Mesodermal cell (in vitro differentiated cells): ENCODE data around the gene EEA1.
"Not testable (repeated sequence)": the region's sequence is repeated elsewhere in the genome, so short reads cannot be mapped to it uniquely, and the experiment has no call there.

ENCODE experiments used
- H3K27ac ChIP-seq: 2 replicates; pipeline ENCODE4 v1.7.0; 2013; ENCODE audit warnings: mild to moderate bottlenecking, low read depth, low read length, moderate library complexity; ENCODE audit not compliant: severe bottlenecking
- H3K36me3 ChIP-seq: 2 replicates; pipeline ENCODE4 v1.7.1; 2013; ENCODE audit warnings: mild to moderate bottlenecking, low read length, moderate library complexity; ENCODE audit not compliant: control insufficient read depth, insufficient read depth
- H3K4me1 ChIP-seq: one replicate; pipeline ENCODE4 v1.7.1; 2013; ENCODE audit warnings: mild to moderate bottlenecking, low read length; ENCODE audit not compliant: insufficient read depth, control insufficient read depth, poor library complexity, severe bottlenecking
- H3K4me3 ChIP-seq: 2 replicates; pipeline ENCODE4 v1.7.0; 2013; ENCODE audit warnings: low read length, control low read depth, mild to moderate bottlenecking; ENCODE audit not compliant: insufficient read depth, poor library complexity, severe bottlenecking; ENCODE audit errors: extremely low read depth
- H3K9me3 ChIP-seq: 2 replicates; pipeline ENCODE4 v1.7.1; 2013; ENCODE audit warnings: mild to moderate bottlenecking, low read length, moderate library complexity; ENCODE audit not compliant: control insufficient read depth
- WGBS, 2 experiments: methylation state at CpG; one replicate each; pipeline ENCODE4 v1.1.5; 2013; ENCODE audit warnings: missing lambda C conversion rate in 2 of 2; ENCODE audit not compliant: insufficient coverage in 2 of 2; 5-methylcytosine and 5-hydroxymethylcytosine counted together

Gene EEA1

GRCh38 chr12:92749691-92750090 is 179.4 kb downstream of the EEA1 start:
- H3K36me3 ChIP-seq, H3K4me3 ChIP-seq, H3K27ac ChIP-seq, H3K9me3 ChIP-seq: not testable (repeated sequence)
- H3K4me1 ChIP-seq = peaks cover 21% of the 10 kb centered on the region

GRCh38 chr12:92747151-92747550 is 181.9 kb downstream of the EEA1 start:
- Histone ChIP-seq H3K4me3 (no peak overlapping the region), H3K36me3 (no peaks in the 10 kb centered on the region), H3K4me1 (peaks cover 16% of the 10 kb centered on the region), H3K9me3 (no peaks in the 10 kb centered on the region), H3K27ac (no peak overlapping the region)
- no CpG with 5 or more reads among the region's 1 CpG for WGBS, 2 experiments

DNA sequence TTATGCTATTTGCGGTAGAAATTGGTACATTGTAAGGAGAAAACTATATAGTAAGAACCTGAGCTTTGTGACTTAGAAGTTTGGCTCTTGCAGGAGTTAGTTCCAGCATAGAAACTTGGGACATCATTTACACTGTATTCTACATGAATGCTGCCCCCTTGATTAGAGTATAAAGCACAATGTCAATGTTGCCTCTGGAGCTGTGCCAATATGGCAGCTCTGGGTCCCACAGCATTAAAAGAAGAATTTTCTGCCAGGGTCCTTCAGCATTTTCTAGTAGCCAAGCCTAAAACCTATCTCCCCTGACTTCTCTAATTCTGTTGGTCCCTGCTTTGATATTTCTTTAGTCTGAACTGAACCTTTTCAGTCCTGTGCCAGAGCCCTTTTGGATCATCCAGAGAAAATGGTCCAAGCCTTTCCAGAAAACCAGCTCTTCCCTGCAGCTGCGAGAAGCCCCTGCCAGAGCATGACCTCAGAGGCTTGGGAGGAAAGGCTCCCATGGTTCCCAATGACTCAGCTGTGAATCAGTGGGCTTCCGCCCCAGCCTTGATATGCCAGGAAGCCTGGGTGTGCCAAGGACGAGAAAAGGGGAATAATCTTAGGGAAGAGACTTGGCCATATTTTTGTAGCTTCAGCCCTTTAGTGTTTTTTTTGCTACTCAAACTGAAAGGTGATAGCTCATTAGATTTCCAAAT is 183.1 kb downstream of the EEA1 start:
- Histone ChIP-seq H3K27ac (peak overlapping the region; percentile 24), H3K4me1 (peaks cover 16% of the 10 kb centered on the region), H3K9me3 (no peaks in the 10 kb centered on the region), H3K36me3 (no peaks in the 10 kb centered on the region), H3K4me3 (no peak overlapping the region)
- 63 to 87% methylated on average over 2 to 3 of the region's 4 CpGs for WGBS, 2 experiments

GRCh38 chr12:92743026-92743425 is 186.1 kb downstream of the EEA1 start:
- Histone ChIP-seq H3K36me3 (no peaks in the 10 kb centered on the region), H3K4me1 (peaks cover 16% of the 10 kb centered on the region), H3K9me3 (no peaks in the 10 kb centered on the region), H3K4me3 (no peak overlapping the region), H3K27ac (no peak overlapping the region)
- WGBS, 2 experiments = 97 to 100% methylated on average over 2 to 3 of the region's 3 CpGs

- H3K4me1 ChIP-seq = peaks cover 6% of the 10 kb centered on the region
- H3K27ac ChIP-seq = no peak overlapping the region
- H3K9me3 ChIP-seq = no peaks in the 10 kb centered on the region
- H3K36me3 ChIP-seq = no peaks in the 10 kb centered on the region
- H3K4me3 ChIP-seq = no peak overlapping the region
Measured at GRCh38 chr12:92740411-92740810, 188.7 kb downstream of the EEA1 start.

DNA sequence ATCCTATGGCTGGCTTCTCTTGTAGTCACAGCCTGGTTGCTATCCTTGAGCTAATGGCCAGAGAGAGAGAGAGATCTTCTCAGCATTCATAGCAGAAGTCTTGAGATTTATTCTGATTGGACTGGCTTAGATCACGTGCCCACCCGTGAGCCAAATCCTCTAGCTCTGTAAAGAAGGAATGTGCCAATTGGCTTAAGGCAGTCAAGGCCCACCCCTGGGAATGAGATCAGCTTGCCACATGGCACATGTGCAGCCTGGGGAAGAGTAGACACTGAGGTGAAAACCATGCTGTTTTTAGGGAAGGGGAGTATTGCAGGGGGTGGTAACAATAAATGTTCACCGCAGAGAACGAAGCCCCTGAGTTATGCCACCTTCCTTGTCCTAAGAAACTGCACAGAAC is 190.0 kb downstream of the EEA1 start:
- no peak overlapping the region for H3K27ac ChIP-seq
- H3K36me3 ChIP-seq = no peaks in the 10 kb centered on the region
- no peaks in the 10 kb centered on the region for H3K4me1 ChIP-seq
- 90 to 100% methylated on average over 1 to 2 of the region's 4 CpGs for WGBS, 2 experiments
- no peaks in the 10 kb centered on the region for H3K9me3 ChIP-seq
- H3K4me3 ChIP-seq = no peak overlapping the region

- no peak overlapping the region for H3K4me3 ChIP-seq
- 95 to 98% methylated on average over 3 to 4 of the region's 7 CpGs for whole genome bisulfite sequencing, 2 experiments
- no peak overlapping the region for H3K27ac ChIP-seq
- no peaks in the 10 kb centered on the region for H3K36me3 ChIP-seq
- no peaks in the 10 kb centered on the region for H3K4me1 ChIP-seq
- H3K9me3 ChIP-seq = no peaks in the 10 kb centered on the region
Measured at GRCh38 chr12:92737855-92738850, 190.9 kb downstream of the EEA1 start.

DNA sequence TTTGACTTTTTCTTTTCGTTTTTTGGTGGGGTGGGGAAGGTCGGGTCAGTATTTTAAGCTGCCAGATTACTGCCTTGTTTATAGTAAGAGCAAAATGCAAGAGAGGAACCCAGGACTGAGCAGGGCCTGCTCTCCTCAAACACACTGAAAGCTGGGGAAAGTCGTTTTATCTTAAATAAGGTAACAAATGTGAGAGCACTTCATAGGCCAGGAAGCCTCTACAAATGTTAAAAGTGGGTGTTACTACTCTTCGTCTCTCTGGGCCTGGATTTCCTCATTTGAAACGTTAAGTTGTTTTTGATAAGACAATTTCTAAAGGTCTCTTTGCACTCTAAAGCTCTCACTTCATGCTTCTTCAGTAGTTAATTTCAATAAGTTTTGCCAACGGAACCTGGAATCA is 192.5 kb downstream of the EEA1 start:
- Histone ChIP-seq H3K36me3 (no peaks in the 10 kb centered on the region), H3K4me1 (no peaks in the 10 kb centered on the region), H3K27ac (no peak overlapping the region), H3K4me3 (no peak overlapping the region), H3K9me3 (no peaks in the 10 kb centered on the region)
- 81 to 86% methylated on average over 1 to 4 of the region's 6 CpGs for WGBS, 2 experiments

DNA sequence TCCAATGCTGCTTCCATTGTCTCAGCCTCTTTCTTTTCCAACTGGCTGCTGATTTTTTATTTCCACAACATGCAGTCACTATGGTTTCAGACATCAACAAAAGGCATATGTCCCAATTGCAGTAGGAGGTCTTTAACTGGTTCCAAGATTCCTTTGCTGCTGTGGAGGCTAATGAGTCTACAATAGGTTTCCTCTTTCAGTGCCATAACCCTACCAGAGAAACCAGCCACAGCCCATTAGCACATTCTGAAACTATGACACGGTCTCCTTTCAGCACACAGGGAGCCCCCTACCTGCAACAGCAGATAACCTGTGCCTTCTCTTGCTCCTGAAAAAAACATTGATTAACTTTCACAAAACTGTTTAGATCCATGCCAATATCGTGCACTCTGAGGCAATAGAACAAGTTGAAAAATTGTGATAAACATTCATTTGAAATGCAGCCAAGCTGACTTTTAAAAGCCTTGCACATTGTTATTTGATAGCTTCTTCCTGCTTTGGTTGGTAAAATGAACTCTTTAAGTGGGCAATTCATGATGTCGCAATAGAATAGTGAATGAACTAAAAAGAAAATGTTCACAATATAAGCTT is 193.9 kb downstream of the EEA1 start:
- WGBS, 2 experiments = 75 to 84% methylated on average over 1 to 2 of the region's 3 CpGs
- no peaks in the 10 kb centered on the region for H3K9me3 ChIP-seq
- no peak overlapping the region for H3K4me3 ChIP-seq
- no peak overlapping the region for H3K27ac ChIP-seq
- no peaks in the 10 kb centered on the region for H3K36me3 ChIP-seq
- H3K4me1 ChIP-seq = no peaks in the 10 kb centered on the region

- H3K9me3 ChIP-seq = no peaks in the 10 kb centered on the region
- WGBS, 2 experiments = 100% methylated on average over 1 of the region's 3 CpGs
- no peaks in the 10 kb centered on the region for H3K36me3 ChIP-seq
- H3K4me1 ChIP-seq = no peaks in the 10 kb centered on the region
- no peak overlapping the region for H3K4me3 ChIP-seq
- no peak overlapping the region for H3K27ac ChIP-seq
Measured at GRCh38 chr12:92733661-92734060, 195.4 kb downstream of the EEA1 start.
